Astrocyte of the spinal cord (primary cell): ENCODE measurements around the gene TPRG1.
"Not testable (repeated sequence)": the region's sequence is repeated elsewhere in the genome, so short reads cannot be mapped to it uniquely, and the experiment has no call there.

Experiments used
- DNase-seq: peaks from one replicate; pipeline ENCODE4 v3.0.0; 2011; ENCODE audit warnings: low read depth, low spot score
- H3K4me3 ChIP-seq: 2 replicates; pipeline ENCODE4 v1.5.1; 2011; ENCODE audit warnings: low read depth, mild to moderate bottlenecking, low read length, moderate library complexity
- in situ Hi-C: cut with HindIII; loops from 2 replicates; pipeline ENCODE4 v1.10.0; 2017; ENCODE audit warnings: low sequenced_read_pairs
- TF ChIP-seq, protein P1 (sequence below): IDR thresholded peaks from 2 replicates; pipeline ENCODE4 v1.5.1; 2012; ENCODE audit warnings: low read depth, mild to moderate bottlenecking, low read length, inconsistent platforms

Gene TPRG1

DNA sequence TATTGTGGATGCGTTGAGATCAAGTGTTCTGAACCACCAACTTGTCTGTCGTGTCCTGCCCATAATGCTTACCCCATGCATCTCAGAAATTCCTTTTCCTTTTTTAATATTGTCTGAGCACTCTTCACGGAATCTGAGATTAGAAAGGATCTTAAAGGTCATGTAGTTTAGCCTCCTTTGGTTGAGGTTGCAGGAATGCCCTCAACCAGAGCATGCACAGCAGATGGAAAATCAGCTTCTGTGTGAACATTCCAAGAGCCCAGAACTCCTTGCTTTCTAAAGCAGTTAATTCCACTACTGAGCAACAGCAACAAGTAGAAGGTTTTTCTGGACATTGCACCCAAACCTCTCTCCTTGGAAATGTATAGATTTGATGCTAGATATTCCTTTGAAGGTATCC, 153.7 kb downstream of the TPRG1 start:
- H3K4me3 ChIP-seq = no peak overlapping the region
- in situ Hi-C loops = no loop called here
- TF ChIP-seq, protein P1, sequence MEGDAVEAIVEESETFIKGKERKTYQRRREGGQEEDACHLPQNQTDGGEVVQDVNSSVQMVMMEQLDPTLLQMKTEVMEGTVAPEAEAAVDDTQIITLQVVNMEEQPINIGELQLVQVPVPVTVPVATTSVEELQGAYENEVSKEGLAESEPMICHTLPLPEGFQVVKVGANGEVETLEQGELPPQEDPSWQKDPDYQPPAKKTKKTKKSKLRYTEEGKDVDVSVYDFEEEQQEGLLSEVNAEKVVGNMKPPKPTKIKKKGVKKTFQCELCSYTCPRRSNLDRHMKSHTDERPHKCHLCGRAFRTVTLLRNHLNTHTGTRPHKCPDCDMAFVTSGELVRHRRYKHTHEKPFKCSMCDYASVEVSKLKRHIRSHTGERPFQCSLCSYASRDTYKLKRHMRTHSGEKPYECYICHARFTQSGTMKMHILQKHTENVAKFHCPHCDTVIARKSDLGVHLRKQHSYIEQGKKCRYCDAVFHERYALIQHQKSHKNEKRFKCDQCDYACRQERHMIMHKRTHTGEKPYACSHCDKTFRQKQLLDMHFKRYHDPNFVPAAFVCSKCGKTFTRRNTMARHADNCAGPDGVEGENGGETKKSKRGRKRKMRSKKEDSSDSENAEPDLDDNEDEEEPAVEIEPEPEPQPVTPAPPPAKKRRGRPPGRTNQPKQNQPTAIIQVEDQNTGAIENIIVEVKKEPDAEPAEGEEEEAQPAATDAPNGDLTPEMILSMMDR = no peak
- DNase-seq = peak; percentile 36

DNA sequence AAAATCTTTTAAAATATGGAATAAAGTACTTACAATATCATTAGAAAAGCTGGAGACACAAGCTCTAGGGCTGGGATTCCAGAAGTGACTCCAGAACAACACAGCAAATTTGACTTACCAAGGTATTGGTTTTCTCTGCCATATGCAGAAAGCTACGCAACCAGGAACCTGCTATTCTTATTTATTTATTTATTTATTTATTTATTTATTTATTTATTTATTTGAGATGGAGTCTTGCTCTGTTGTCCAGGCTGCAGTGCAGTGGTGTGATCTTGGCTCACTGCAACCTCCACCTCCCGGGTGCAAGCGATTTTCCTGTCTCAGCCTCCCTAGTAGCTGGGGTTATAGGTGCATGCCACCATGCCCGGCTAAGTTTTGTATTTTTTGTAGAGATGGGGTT, 157.9 kb downstream of the TPRG1 start:
- in situ Hi-C loops, H3K4me3 ChIP-seq, DNase-seq: not testable (repeated sequence)

DNA sequence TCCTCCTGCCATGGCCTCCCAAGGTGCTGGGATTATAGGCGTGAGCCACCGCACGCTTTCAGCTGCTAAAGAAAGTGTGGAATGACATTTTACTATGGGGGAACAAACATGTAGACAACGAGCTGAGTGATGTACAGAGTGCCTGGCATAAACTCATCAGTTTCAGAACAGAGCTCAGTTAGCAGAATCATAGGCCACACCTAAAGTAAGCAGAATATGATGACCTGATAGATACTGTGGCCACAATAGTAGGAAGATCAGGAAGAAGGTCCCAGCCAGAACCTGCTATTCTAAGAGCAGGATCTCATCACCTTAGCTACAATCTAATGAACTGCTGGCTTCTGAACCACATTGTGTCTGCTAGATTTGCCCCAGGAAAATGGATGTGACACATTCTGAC, 158.3 kb downstream of the TPRG1 start:
- in situ Hi-C loops = no loop called here
- H3K4me3 ChIP-seq = no peak overlapping the region
- no peak for DNase-seq
- TF ChIP-seq, protein P1 = no peak

DNA sequence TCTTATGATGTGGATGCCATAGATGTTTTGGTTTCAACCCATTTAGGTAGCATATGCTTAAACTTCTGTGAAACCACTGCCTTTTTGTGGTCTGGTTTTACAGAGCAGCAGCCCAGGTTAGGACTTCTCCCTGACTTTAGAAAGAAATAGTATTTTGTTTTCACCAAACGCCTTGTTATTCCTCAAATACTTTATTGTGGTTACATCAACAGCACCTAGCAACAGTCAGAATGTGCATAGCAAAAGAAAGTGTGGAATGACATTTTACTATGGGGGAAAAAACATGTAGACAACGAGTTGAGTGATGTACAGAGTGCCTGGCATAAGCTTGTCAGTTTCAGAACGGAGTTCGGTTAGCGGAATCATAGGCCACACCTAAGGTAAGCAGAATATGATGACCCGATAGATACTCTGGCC, 159.2 kb downstream of the TPRG1 start:
- no peak overlapping the region for H3K4me3 ChIP-seq
- in situ Hi-C loops = no loop called here
- peak; percentile 16 for DNase-seq
- TF ChIP-seq, protein P1 = no peak

DNA sequence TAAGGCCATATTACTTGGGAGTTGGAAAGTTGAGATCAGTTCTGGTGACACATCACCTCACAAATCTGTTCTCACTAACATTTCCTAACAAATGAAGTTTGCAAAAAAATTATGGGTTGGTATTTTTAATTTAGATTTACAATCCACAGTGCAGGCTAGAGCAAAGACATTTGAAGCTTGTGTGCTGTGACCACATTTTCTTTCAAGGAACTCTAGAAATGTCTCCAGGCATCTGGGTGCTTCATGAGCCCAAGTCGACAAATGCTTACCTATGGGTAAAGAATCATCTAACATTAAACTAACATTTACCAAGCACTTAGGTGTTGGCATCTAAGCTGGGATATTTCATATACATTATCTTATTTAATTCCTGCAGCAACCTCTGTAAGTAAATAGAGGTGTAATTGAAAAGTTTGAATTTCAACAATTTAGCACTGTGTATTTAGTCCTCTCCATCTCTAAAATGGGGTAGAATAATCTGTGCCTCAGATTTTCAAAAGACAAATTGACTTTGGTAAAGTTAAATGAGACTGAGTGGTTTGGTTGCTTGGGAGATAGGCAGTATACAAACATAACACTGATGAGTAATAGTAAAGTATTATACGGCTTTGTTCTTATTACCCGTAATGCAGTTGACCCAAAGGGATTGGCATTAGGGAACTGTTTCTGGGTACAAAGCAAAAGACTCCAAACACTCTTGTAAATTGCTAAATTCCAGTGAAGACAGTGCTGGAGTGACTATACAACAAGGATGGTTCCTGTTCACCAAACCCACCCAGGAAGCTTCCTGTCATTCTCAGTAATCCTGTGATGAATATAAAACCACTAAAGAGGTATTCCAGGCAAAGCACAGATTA, 162.5 kb downstream of the TPRG1 start:
- H3K4me3 ChIP-seq = no peak overlapping the region
- in situ Hi-C loops = no loop called here
- TF ChIP-seq, protein P1 = no peak
- peak; percentile 72 for DNase-seq

DNA sequence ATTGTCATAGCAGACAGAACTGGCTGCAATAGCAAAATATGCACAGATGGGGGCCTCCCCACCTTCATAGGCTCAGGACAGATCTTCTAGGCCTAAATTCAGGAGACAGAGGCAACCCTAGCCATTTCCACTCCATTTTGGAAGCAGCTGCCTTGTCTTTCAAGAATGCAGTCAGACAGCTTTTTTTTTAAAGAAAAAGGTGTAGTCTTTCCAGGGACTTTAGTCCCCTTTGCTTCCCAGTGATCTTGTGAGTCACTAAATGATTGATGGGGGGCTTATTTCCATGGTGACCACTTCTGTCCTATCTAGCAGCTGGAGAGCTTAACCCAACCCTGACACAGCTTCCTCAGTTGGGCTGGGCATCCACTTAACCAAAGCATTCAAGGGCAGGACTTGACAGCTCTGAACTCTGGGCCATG, 165.9 kb downstream of the TPRG1 start:
- DNase-seq = no peak
- TF ChIP-seq, protein P1 = no peak
- in situ Hi-C loops = no loop called here
- H3K4me3 ChIP-seq = no peak overlapping the region

DNA sequence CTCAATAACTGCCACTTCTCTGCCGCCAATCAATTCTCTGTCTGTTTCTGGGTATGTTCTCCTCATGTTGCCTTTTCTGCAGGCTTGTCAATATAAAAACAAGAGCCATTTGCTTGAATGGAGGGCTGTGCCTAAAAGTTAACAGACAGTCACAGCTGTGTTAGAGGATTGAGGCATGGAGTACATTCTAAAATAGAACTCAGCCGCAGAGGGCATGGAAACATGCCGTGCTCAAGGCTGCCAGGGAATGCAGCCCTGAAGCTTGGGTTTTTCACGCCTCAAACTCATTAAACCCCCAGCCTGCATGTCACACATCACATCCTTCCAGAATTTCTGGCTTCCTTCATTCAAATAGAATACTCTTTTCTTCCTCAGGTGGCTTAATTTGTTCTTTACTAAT, 166.6 kb downstream of the TPRG1 start:
- H3K4me3 ChIP-seq = no peak overlapping the region
- TF ChIP-seq, protein P1 = no peak
- in situ Hi-C loops = no loop called here
- no peak for DNase-seq
